Measurements from ENCODE around the gene TM9SF1.
"Not testable (repeated sequence)": the region's sequence is repeated elsewhere in the genome, so short reads cannot be mapped to it uniquely, and the experiment has no call there.

Gene TM9SF1

DNA sequence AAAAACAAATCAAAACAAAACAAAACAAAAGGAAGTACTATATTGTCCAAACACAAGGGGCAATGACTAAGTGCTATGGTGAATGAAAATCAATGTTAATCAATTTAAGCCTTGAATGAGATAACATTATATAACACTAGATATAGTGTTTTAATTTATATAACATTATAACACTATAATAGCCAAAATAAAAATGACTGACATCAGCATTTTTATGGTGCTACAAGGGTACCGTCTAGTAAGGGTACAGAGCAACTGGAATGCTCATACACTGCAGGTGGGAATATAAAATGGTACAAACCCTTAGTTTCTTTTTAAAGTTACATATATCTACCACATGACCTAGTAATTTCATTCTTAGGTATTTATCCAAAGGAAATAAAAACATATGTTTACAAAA lies 31.2 kb upstream of the TM9SF1 start:
- no peak for DNase-seq (ENCODE audit: low read depth in 3 of 3, low spot score in 1 of 3)

DNA sequence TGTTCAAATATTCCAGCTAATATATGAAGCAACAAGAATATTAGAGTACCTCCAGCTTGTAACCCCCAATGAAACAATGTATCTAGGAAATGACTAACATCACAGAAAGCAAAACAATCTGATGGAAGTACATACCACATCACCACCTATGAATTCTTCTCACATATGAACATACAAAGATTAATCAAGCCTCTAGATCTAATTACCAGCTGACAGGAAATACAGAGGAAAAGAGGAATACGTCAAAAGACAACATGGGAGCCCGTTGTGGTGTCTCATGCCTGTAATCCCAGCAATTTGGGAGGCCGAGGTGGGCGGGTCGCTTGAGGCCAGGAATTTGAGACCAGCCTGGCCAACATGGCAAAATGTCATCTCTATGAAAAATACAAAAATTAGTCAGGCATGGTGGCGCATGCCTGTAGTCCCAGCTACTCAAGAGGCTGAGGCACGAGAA lies 29.4 kb upstream of the TM9SF1 start:
- DNase-seq (ENCODE audit: low read depth in 3 of 3, low spot score in 1 of 3) = no peak

DNA sequence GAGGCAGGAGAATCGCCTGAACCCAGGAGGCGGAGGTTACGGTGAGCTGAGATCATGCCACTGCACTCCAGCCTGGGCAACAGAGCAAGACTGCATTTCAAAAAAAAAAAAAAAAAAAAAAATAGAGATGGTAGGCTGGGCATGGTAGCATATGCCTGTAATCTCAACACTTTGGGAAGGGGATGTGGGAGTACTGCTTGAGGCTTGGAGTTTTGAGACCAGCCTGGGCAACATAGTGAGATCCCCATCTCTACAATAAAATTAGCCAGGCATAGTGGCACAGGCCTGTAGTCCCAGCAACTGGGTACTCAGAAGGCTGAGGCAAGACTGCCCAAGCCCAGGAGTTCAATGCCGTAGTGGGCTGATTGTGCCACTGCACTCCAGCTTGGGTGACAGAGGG lies 27.7 kb upstream of the TM9SF1 start:
- DNase-seq (ENCODE audit: low read depth in 3 of 3, low spot score in 1 of 3) = not testable (repeated sequence)

DNA sequence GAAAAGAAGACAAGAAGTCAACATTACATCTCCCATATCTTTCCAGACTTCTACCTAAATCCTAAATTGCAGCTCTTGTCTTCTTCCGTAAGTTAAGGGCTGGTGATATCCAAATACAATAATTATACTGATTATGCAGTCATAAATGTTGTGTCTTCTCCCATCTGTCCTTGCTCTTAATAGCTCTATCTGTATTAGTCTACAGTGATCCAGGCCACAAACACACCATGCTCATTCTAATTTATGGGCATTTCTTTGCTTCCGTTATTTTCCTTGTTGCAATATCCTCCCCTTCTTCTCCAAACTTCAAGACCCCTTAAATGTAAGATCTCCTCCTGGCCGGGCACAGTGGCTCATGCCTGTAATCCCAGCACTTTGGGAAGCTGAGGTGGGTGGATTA lies 24.3 kb upstream of the TM9SF1 start:
- no peak for DNase-seq (ENCODE audit: low read depth in 3 of 3, low spot score in 1 of 3)

DNA sequence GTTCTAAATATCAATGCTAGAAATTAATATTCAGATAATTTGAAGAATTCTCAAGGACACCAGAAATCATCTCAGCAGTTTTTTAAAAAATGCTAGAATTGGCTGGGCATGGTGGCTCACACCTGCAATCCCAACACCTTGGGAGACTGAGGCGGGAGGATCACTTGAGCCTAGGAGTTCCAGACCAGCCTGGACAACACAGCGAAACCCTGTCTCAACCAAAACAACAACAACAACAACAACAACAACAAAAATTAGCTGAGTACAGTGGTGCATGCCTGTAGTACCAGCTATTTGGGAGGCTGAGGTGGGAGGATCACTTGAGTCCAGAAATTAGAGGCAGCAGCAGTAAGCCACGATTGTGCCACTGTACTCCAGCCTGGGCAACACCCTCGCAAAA lies 23.8 kb upstream of the TM9SF1 start:
- no peak for DNase-seq (ENCODE audit: low read depth in 3 of 3, low spot score in 1 of 3)

DNA sequence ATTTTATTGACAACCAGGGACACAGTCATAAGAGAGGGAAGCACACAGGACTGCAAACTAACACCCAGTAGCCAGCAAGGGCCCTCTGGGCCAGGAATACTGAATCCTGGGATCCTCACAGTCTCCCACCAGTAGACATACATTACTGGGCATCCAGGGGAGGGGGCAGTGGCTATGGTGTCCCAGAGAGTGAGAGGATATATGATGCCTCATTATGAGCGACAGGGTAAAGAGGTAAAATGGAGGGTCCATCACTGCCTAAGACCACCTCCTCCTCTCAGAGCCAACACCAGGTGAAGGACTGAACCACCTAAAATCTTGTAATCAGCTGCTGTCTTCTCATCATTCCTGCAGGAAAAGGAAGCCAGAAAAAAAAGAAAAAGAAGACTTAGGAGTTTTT lies 21.6 kb upstream of the TM9SF1 start:
- not testable (repeated sequence) for DNase-seq (ENCODE audit: low read depth in 3 of 3, low spot score in 1 of 3)

DNA sequence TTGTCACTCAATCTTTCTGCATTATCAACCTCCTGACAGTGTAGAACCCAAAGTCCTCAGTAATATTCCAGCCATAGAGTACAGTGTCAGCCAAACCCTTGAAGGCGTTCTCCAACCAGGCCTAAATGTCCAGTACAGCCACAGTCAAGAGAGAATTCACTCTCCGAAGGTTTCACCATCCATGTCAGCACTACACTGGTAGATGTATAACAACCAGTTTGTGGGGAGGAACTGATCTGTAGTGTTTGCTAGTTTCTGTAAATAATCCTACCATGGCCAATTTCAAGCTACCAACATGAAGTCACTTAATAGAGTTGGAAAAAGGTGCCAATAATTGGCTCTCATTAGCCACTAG lies 21.1 kb upstream of the TM9SF1 start:
- DNase-seq (ENCODE audit: low read depth in 3 of 3, low spot score in 1 of 3) = no peak

DNA sequence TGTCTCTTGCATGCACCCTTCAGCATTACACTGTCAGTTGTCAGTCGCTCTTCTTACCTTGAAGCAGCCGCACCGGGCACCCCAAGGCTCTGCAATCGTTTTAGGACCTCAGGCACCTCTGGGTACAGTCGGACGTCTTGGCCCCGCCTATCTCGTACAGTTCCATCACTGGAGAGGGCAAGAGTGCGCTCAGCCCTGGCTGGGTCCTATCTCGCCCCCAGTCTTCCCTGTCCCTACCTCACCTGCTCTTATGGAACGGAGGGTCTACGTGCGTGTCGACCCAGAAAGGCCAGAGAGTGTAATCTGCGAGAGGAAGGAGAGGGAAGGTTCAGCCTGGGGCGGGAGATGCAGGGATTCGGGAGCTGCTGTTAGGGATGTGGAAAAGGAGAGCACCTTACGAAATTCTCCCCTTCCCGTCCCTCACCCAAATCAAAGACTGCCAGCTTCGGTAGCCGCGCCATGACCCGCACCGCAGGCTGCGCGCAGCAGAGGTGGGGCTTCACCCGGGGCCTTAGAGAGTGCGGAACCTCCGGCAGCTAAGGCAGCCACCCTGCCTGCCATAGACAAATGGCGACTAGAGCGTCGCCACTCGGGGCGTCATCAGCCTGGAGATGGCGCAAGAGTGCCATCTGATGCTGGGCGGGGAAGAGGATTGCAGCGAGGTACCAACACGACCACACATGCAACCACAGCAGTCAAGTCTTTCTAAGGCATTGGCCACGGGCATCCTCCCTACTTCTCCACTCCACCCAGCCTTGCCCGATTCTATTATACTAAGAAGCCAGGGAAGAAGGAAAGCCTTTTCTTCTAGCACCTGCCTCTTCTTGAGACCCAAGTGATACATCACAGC lies 20.5 kb upstream of the TM9SF1 start, which contains the start of gene MDP1:
Gene MDP1, minus strand, starts transcription at position 572 of the 850 bp plus-strand sequence. Its CDS starts 111 bp downstream, at position 461.
- DNase-seq (ENCODE audit: low read depth in 3 of 3, low spot score in 1 of 3) = peak; percentile 66 to 72 (median 71)

DNA sequence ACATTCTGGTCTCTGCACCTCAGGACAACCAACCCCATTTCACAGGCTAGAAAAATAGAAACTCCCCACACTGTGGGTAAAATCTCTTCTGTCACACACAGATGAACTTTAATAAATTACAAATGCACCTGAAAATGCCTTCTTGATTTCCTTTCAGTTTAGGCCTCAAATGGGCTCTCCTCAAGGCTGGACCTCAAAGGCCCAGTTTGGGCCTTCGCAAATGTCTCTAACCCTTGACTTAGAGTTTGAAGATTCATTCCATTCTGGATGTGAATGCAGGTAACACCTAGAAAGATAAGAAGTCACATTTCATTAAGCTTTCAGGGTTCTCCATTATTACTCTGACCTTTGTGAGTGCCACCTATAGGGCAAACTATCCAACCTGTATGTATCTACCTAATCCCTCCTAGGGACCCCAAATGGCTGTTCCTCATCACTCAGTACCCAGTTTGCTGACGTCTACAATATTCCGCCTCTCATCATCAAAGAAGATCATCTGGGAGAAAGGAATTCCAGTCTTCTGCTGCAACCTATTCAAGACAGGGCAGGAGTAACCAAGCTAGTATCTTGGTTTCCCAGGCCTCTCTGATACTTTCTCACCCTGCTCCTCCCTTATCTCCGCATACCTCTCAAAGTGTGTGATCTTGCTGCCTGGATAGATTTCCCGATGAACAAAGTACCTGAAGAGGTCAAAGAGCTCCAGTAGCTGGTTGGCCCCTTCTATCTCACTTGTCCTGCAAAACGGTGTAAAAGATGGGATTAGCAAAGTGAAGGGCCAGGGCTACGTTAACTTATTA lies 18.8 kb upstream of the TM9SF1 start:
- no peak for DNase-seq (ENCODE audit: low read depth in 3 of 3, low spot score in 1 of 3)

DNA sequence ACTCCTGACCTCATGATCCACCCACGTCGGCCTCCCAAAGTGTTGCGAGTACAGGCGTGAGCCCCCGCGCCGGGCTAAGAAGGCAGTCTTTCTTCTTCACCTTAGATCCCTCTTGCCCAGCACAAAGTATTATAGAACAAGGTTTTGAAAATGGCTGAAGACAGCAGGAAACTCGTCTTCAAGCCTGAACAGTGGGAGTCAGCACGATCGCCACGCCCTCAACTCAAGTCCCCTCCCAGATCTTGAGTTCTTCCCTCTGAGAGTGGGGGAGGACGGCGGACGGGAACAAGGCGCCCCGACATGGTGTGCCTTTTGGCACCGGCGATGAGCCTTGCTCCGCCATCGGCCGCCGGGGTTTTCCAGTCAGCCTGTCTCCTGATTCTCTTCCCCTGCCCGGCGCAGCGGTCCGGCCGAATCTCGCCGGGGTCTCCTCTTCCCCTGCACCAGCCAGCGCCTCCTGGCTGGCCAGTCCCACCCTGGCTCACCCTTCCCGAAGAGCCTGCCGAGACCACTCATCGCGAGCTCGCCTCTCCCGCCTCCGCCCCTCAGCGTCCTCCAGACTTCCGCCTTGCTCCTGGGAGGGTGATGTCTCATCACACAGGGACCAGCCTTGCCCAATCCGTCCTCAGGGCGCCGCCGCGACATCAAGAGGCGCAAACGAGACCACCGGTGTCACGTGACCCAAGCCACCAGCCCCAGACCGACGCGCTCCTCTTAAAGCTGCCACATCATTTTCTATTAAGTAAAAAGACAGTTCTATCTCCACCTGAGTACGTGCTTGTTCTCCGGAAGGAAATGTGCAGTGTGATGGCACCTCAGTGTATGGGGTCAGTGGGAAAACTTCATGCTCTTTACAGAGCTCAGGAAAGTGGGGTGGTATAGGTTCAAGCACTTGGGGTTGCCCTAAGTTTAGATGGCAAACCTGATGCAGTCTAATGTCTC lies 18.0 kb upstream of the TM9SF1 start, which contains the start of gene CHMP4A:
Gene CHMP4A, minus strand, starts transcription at position 565 of the 942 bp plus-strand sequence. Its CDS starts 49 bp downstream, at position 516.
- DNase-seq (ENCODE audit: low read depth in 3 of 3, low spot score in 1 of 3) = peak; percentile 84 to 91 (median 84)

DNA sequence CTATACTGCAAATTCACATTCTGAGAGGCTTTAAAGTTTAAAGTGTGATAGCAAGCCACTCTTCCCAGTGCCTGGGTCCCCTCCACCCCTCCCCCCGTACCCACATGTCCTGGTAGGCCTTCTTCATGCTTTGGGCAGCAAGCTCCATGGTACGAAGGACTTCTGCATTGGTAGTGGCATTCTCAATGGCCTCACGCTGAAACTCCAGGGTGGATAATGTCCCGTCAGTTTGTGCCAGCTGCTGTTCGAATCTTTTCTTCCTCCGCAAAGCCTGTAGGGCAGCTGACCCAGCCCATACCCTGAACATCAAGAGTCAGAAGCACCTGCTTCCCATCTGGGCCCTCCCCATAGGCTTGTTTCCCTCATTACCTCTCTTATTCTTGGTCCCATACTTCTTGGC lies 16.1 kb upstream of the TM9SF1 start:
- no peak for DNase-seq (ENCODE audit: low read depth in 3 of 3, low spot score in 1 of 3)

DNA sequence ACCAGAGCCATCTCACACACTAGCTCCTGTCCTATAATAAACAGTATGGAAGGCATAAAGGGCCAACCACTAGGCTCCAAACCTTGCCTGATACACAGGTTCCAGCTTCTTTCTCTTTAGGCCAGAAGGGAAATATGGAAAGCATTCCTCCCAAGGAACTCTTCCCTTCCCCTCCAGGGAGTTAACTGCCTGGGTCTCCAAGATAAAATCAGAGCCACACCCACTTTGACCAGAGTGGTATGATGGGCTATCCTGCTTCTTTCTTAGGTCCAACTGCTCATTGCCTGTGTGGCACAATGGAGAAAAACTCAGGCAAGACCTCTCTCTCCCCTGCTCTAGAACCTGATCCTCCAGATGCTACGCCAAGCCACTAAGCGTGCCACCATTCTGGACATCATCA lies 12.4 kb upstream of the TM9SF1 start:
- DNase-seq (ENCODE audit: low read depth in 3 of 3, low spot score in 1 of 3) = no peak

DNA sequence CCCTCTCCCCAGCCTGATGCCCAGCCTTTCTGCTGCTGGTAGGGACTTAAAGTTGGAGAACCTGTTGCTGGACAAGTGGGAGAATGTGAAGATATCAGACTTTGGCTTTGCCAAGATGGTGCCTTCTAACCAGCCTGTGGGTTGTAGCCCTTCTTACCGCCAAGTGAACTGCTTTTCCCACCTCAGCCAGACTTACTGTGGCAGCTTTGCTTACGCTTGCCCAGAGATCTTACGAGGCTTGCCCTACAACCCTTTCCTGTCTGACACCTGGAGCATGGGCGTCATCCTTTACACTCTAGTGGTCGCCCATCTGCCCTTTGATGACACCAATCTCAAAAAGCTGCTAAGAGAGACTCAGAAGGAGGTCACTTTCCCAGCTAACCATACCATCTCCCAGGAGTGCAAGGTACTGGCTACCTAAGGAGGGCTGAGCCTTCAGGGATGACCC lies 11.9 kb upstream of the TM9SF1 start:
- DNase-seq (ENCODE audit: low read depth in 3 of 3, low spot score in 1 of 3) = no peak

DNA sequence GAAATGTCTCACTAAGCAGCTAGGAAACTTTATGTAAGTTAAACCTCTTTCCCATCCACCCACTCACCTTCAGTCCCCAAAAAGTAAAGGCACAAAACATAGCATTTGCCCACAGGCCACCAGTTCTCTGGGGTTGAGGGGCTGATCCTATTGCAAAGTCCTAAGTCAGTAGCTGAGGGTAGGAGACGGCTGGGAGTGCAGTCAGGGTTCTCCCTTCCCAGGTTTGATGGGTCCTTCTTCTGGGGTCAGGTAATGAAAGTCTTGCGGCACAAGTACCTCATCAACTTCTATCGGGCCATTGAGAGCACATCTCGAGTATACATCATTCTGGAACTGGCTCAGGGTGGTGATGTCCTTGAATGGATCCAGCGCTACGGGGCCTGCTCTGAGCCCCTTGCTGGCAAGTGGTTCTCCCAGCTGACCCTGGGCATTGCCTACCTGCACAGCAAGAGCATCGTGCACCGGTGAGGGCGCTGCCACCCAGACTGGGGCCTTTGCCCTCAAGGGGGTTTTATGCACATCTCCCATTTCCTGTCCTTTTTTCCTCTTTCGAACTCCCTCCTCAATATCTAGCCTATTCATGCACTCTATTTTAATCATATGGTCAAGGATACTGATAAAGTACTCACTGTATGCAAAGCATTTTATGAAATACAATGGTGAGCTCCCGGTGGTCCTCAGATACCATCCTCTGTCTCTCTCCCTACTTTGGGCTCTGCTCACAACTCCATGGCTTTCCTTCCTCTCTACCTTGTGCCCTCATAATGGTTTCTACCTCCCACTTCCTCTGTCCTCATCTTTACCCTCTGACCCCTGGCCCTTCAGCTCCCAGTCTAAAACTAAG lies 11.2 kb upstream of the TM9SF1 start:
- DNase-seq (ENCODE audit: low read depth in 3 of 3, low spot score in 1 of 3) = no peak

DNA sequence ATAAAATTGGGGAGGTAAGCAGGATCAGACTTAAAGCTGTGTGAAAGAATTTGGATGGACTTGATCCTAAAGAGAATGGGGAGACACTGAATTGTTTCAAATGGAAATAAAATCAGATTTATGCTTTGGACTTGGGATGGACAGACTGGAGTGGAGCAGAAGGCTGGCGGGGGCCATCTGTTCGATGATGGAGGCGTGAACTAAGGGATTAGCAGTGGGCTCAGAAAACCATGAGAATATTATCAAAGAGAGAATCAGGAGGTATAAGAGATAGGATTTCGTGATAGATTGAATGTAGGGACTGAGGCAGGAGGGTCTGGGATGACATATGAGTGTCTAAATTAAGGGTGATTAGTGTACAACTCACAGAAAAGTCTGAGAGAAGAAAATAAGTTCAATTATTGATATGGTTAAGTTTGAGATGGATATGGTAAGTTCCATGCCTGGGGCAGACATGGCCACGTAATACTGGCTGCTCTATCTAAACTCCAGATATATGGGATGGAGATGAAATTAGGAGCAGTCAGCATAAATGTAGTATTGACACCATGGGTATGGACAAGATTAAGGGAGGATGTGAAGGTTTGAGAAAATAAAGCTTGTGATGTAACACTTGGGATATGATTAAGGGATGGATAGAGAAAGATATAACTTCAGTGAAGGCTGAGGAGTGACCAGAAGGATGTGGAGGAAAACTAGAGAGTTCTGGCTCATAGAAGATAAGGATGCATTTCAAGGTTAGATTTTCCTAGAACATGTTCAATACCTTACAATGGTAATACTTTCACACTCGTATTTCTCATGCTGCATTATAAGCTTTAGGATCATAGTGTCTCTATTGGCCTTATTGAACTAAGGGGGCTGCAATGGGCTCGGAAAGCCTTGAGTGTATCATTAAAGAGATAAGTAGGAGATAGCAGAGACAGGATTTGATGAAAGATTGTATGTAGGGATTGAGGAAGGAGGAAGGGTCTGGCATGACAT lies 9.2 kb upstream of the TM9SF1 start:
- no peak for DNase-seq (ENCODE audit: low read depth in 3 of 3, low spot score in 1 of 3)

DNA sequence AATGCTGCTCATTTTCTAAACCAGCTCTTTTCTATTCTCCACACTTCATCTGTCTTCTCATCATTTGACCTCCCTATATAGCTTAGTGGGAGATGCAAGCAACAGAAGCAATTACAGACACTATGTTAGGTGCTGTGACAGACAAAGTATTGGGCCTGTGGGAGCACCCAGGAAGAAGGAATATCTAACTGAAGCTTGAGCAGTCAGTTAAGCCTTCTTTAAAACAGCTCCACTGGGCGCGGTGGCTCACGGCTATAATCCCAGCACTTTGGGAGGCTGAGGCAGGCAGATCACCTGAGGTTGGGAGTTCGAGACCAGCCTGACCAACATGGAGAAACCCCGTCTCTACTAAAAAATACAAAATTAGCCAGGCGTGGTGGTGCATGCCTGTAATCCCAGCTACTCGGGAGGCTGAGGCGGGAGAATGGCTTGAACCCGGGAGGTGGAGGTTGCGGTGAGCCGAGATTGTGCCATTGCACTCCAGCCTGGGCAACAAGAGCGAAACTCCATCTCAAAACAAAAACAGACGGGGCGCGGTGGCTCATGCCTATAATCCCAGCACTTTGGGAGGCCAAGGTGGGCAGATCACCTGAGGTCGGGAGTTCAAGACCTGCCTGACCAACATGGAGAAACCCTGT lies 8.1 kb upstream of the TM9SF1 start:
- DNase-seq (ENCODE audit: low read depth in 3 of 3, low spot score in 1 of 3) = not testable (repeated sequence)

DNA sequence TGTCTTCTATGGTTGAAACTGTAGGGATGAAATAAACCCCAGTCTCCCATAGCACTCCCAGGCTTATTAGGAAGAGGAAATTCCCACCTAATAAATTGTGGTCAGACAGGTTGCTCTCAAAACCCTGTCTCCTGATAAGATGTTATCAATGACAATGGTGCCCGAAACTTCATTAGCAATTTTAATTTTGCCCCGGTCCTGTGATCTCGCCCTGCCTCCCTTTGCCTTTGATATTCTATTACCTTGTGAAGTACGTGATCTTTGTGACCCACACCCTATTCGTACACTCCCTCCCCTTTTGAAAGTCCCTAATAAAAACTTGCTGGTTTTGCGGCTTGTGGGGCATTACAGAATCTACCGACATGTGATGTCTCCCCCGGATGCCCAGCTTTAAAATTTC lies 7.3 kb upstream of the TM9SF1 start:
- DNase-seq (ENCODE audit: low read depth in 3 of 3, low spot score in 1 of 3) = not testable (repeated sequence)

DNA sequence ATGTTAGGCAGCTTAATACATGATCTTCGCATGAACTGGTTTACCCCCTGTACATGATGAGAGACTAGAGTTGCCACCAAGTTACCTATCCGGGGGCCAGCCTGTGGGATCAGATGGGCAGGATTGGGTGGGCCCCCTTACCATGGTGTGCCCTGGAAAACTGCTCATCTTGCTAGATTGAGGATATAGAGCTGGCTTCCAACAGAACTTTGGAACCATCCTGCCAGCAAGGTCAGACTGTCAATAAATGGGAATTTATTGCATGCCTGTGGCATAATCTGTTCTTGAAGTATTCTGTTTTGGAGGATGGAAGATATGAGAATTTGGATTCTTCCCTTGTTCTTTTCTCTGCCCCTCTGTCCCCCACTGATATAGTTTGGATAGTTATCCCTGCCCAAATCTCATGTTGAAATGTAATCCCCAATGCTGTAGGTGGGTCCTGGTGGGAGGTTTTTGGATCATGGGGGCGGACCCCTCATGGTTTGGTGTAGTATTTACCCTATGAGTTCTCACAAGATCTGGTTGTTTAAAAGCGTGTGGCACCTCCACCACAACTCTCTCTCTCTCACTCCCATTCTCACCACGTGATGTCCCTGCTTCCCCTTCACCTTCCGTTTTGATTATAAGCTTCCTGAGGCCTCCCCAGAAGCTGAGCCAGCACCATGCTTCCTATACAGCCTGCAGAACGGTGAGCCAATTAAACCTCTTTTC lies 3.7 kb upstream of the TM9SF1 start:
- no peak for DNase-seq (ENCODE audit: low read depth in 3 of 3, low spot score in 1 of 3)

Measured in stimulated activated CD4-positive, alpha-beta T cell treated with anti-CD3 and anti-CD28 coated beads, TNF-alpha, amount 100 ng/mL, for 1 hour (primary cell).